ENCODE measurements around the gene RUBCNL.

Gene RUBCNL

DNA sequence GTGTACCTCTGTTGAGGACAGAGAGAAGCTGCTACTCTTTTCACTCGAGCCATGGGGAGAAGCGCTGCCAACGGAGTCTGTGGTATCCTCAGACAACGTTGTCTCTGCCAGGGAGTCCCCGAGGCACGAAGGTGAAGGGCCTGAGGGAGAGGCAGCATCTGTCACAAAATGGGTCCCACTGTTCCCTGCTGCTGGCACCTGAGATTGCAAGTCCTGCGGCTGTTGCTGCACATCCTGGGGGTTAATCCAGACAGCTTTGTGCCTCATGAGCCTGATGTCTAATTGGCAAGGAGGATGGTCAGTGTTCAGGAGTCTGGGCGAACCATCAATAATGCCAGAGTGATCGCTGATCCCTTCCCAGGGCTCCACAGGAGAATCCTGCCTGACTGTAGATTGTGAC lies 15.0 kb downstream of the RUBCNL start:
- peaks cover 38% of the 10 kb centered on the region for H3K4me1 ChIP-seq (ENCODE audit: control insufficient read depth, insufficient read depth, low read length)
- no peaks in the 10 kb centered on the region for H3K9me3 ChIP-seq (replicated peaks; ENCODE audit: low read length)
- no peaks in the 10 kb centered on the region for H3K27me3 ChIP-seq (ENCODE audit: control insufficient read depth, insufficient read depth, low read length)
- no peak overlapping the region for H3K4me2 ChIP-seq (ENCODE audit: low read length)
- H3K36me3 ChIP-seq (ENCODE audit: insufficient read depth, low read length): no peaks in the 10 kb centered on the region
- H3K4me3 ChIP-seq (ENCODE audit: low read length): no peak overlapping the region
- H3K9ac ChIP-seq (ENCODE audit: low read depth, low read length): no peak overlapping the region

GRCh38 chr13:46369506-46370277 lies 17.4 kb downstream of the RUBCNL start:
- Histone ChIP-seq H3K4me1 (ENCODE audit: control insufficient read depth, insufficient read depth, low read length) (peaks cover 41% of the 10 kb centered on the region), H3K36me3 (ENCODE audit: insufficient read depth, low read length) (no peaks in the 10 kb centered on the region), H3K9ac (ENCODE audit: low read depth, low read length) (peak overlapping the region; percentile 52), H3K27me3 (ENCODE audit: control insufficient read depth, insufficient read depth, low read length) (no peaks in the 10 kb centered on the region), H3K4me2 (ENCODE audit: low read length) (peak overlapping the region; percentile 70), H3K9me3 (replicated peaks; ENCODE audit: low read length) (no peaks in the 10 kb centered on the region), H3K4me3 (ENCODE audit: low read length) (peak overlapping the region; percentile 26)

DNA sequence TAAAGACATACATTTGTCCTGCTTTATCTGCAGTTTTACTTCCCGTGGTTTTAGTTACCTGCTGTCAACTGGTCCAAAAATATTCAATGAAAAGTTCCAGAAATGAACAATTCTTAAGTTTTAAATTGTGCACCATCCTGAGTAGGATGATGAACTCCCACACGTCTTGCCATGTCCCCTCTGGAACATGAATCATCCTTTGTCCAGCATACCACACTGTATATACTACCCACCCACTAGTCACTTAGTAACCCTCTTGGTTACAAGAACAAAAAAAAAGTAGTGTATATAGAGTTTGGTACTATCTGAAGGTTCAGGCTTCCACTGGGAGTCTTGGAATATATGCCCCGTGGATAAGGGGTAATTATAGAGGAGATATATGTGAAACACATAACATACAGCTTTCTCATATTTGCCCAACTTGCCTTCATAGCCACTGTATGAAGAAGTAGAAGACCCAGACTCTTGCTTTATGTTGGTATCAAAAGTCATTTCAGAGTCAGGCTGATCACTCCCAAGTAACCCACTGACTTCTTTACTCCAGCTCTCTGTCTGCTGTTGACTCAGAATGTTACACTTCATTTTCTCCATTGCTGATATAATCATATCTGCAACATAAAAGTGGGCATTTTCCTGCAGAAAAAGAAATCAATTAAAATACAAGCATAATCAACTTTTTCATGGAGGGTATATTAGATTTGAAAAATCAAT lies 19.3 kb downstream of the RUBCNL start:
- Histone ChIP-seq H3K4me1 (ENCODE audit: control insufficient read depth, insufficient read depth, low read length) (peaks cover 39% of the 10 kb centered on the region), H3K9me3 (replicated peaks; ENCODE audit: low read length) (no peaks in the 10 kb centered on the region), H3K27me3 (ENCODE audit: control insufficient read depth, insufficient read depth, low read length) (no peaks in the 10 kb centered on the region), H3K4me3 (ENCODE audit: low read length) (peak overlapping the region; percentile 26), H3K9ac (ENCODE audit: low read depth, low read length) (peak overlapping the region; percentile 26), H3K36me3 (ENCODE audit: insufficient read depth, low read length) (no peaks in the 10 kb centered on the region), H3K4me2 (ENCODE audit: low read length) (peak overlapping the region; percentile 43)

DNA sequence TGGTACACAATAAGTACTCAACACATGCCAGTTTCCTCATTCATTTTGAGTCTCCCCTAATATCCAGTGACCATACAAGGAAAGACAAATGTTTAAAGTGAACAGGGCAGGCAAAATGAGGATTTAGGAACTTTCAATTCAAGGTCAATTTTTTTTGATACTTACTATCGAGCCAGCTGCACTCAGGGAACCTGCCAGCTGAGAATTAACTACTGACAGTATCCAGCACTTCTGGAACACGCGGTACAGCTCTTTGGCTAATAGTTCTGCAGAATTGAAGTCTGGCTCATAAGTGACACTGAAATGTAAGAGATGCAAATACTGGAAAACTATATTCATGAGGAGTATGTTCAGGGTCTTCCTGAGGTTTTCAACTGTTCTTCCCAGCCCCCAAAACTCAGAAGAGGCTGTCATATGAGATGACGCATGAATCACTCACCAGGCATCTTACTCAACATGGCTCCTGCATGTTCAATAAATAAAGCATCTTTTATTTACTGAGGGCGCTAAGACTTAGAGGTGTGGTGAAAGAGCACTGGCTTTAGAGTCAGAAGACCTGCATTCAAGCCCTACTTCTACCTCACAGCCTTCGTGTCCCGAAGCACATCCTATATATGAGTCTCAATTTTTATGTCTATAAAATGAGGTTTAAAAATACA lies 25.6 kb downstream of the RUBCNL start:
- Histone ChIP-seq H3K27me3 (ENCODE audit: control insufficient read depth, insufficient read depth, low read length) (no peaks in the 10 kb centered on the region), H3K9ac (ENCODE audit: low read depth, low read length) (no peak overlapping the region), H3K4me3 (ENCODE audit: low read length) (no peak overlapping the region), H3K9me3 (replicated peaks; ENCODE audit: low read length) (no peaks in the 10 kb centered on the region), H3K36me3 (ENCODE audit: insufficient read depth, low read length) (no peaks in the 10 kb centered on the region), H3K4me2 (ENCODE audit: low read length) (no peak overlapping the region), H3K4me1 (ENCODE audit: control insufficient read depth, insufficient read depth, low read length) (peaks cover 21% of the 10 kb centered on the region)

DNA sequence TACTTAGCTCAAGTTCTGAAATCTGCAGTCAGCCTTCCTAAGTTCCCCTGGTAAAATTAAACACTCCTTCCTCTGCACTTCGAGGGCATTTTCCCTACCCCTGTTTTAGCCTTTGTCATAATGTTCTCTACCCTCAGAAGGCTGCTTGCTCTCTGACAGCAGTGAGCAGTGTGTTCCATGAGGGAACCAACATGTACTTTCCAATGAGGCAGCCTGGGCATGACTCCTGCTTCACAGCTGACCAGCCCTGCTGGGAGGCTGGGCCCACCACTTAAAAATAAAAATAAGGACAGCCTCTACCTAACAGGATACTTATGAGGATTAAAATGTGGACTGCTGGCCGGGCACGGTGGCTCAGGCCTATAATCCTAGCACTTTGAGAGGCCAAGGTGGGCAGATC lies 26.4 kb downstream of the RUBCNL start:
- Histone ChIP-seq H3K4me1 (ENCODE audit: control insufficient read depth, insufficient read depth, low read length) (peaks cover 27% of the 10 kb centered on the region), H3K4me3 (ENCODE audit: low read length) (no peak overlapping the region), H3K27me3 (ENCODE audit: control insufficient read depth, insufficient read depth, low read length) (no peaks in the 10 kb centered on the region), H3K9ac (ENCODE audit: low read depth, low read length) (no peak overlapping the region), H3K4me2 (ENCODE audit: low read length) (no peak overlapping the region), H3K36me3 (ENCODE audit: insufficient read depth, low read length) (no peaks in the 10 kb centered on the region), H3K9me3 (replicated peaks; ENCODE audit: low read length) (no peaks in the 10 kb centered on the region)

- H3K4me3 ChIP-seq (ENCODE audit: low read length): no peak overlapping the region
- H3K27me3 ChIP-seq (ENCODE audit: control insufficient read depth, insufficient read depth, low read length): no peaks in the 10 kb centered on the region
- H3K4me1 ChIP-seq (ENCODE audit: control insufficient read depth, insufficient read depth, low read length): peaks cover 34% of the 10 kb centered on the region
- H3K36me3 ChIP-seq (ENCODE audit: insufficient read depth, low read length): no peaks in the 10 kb centered on the region
- H3K9me3 ChIP-seq (replicated peaks; ENCODE audit: low read length): no peaks in the 10 kb centered on the region
- no peak overlapping the region for H3K9ac ChIP-seq (ENCODE audit: low read depth, low read length)
- H3K4me2 ChIP-seq (ENCODE audit: low read length): no peak overlapping the region
Observed at GRCh38 chr13:46359714-46360113, 27.3 kb downstream of the RUBCNL start.

DNA sequence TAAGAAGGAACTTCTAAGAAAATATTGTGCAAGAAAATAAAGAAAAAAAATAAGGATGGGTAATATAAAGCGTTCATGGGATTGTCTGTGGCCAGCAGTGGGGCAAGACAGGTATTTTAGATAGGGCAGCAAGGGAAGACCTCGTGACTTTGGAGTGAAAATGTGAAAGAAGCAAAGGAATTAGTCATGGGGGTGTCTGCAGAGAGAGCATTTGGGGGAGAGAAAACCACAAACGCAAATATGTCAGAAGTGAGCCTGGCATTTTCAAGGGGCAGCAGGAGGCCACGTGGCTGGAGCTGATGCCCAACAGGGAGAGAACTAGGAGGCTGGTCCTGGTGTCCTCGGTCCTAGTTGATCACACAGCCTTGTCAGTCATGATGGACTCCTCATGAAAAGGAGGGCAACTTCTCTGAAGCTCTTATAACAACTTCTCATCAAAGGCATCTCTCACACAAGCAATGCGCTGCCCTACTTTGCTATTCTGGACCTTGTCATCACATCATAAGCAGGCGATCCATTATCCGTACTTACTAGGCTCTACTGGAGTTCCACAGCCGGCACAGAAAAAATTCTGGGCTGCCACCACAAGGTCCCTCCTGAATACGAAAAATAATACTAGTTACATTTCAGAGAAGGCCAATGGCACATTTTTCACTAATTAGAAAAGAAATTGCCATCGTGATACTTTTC lies 31.0 kb downstream of the RUBCNL start:
- no peak overlapping the region for H3K9ac ChIP-seq (ENCODE audit: low read depth, low read length)
- no peaks in the 10 kb centered on the region for H3K27me3 ChIP-seq (ENCODE audit: control insufficient read depth, insufficient read depth, low read length)
- H3K4me3 ChIP-seq (ENCODE audit: low read length): no peak overlapping the region
- no peaks in the 10 kb centered on the region for H3K9me3 ChIP-seq (replicated peaks; ENCODE audit: low read length)
- peaks cover 32% of the 10 kb centered on the region for H3K4me1 ChIP-seq (ENCODE audit: control insufficient read depth, insufficient read depth, low read length)
- no peaks in the 10 kb centered on the region for H3K36me3 ChIP-seq (ENCODE audit: insufficient read depth, low read length)
- H3K4me2 ChIP-seq (ENCODE audit: low read length): no peak overlapping the region

DNA sequence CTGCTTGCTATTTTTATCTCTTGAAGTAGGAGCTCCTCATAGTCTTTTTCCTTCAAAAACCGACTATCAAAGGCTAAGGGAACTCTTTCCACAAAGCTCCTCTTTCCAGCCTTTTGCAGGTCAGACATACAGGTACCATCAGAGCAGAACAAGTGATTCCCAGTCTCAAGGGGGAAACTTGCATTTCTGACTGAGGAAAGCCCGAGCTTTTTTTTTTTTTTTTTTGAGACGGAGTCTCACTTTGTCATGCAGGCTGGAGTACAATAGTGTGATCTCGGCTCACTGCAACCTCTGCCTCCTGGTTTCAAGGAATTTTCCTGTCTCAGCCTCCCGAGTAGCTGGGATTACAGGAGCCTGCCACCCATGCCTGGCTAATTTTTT lies 32.0 kb downstream of the RUBCNL start:
- Histone ChIP-seq H3K36me3 (ENCODE audit: insufficient read depth, low read length) (no peaks in the 10 kb centered on the region), H3K27me3 (ENCODE audit: control insufficient read depth, insufficient read depth, low read length) (no peaks in the 10 kb centered on the region), H3K9me3 (replicated peaks; ENCODE audit: low read length) (no peaks in the 10 kb centered on the region)

DNA sequence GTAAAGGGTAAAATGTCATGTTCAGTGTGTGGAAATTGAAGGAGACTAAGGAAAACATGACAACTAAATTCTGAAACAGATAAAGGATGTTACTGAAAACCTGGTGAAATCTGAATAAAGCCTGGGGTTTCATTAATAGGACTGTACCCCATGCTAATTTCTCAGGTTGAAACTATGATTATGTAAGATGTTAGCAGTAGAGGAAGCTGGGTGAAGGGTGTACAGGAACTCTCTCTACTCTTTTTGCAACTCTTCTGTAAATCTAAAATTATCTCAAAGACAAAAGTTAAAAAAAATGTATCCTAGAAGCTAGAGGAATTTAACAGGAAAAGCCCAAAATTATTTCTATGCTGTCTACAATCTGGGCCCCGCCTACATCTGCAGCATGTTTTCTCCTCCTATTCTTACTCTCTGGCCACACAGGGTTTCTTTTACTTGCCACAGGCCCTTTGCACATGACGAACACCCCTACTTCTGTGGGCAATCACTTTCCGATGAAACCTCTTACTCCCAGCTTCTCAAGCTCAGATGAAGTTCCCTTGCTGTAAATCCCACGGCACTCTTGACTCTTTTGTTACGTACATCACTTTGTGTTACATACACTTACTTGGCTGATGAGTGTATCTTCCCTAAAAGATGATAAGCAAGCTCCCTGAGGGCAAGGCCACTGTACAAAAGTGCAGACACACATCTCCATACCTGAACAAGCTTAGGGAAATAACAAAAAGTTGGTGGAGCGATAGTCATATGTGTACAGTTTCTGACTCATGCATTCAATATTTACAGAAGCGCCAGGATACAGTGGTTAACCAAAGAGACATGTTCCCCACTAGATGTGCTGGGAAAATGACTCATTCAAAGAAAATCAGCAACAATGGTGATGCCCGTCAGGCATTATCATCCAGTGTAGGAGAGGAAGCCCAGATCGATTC lies 32.6 kb downstream of the RUBCNL start:
- no peaks in the 10 kb centered on the region for H3K27me3 ChIP-seq (ENCODE audit: control insufficient read depth, insufficient read depth, low read length)
- H3K4me2 ChIP-seq (ENCODE audit: low read length): peak overlapping the region; percentile 73
- peak overlapping the region; percentile 46 for H3K4me3 ChIP-seq (ENCODE audit: low read length)
- H3K9me3 ChIP-seq (replicated peaks; ENCODE audit: low read length): no peaks in the 10 kb centered on the region
- H3K36me3 ChIP-seq (ENCODE audit: insufficient read depth, low read length): no peaks in the 10 kb centered on the region
- peaks cover 22% of the 10 kb centered on the region for H3K4me1 ChIP-seq (ENCODE audit: control insufficient read depth, insufficient read depth, low read length)
- peak overlapping the region; percentile 68 for H3K9ac ChIP-seq (ENCODE audit: low read depth, low read length)

More for the DNA sequence above, 32.0 kb downstream of the RUBCNL start:
- peak overlapping the region; percentile 73 for H3K4me2 ChIP-seq (ENCODE audit: low read length)
- H3K9ac ChIP-seq (ENCODE audit: low read depth, low read length): peak overlapping the region; percentile 68
- H3K4me1 ChIP-seq (ENCODE audit: control insufficient read depth, insufficient read depth, low read length): peaks cover 27% of the 10 kb centered on the region
- H3K4me3 ChIP-seq (ENCODE audit: low read length): peak overlapping the region; percentile 46

DNA sequence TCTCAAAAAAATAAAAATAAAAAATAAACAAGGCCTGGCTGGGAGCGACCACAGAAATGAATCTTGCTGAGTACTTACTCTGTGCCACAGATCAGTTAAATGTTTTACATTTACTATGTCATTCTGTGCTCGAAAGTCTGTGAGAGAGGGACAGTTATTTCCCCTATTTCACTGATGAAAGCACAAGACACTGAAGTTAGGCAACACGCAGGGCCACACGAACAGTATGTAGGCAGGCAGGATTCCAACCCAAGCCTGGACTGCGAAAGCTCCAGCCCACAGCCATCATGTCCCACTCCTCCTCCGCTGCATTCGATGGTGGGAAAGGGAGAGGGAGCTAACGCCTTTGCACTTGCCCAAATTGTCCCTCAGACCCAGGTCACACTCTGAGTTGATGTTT lies 34.2 kb downstream of the RUBCNL start:
- Histone ChIP-seq H3K36me3 (ENCODE audit: insufficient read depth, low read length) (no peaks in the 10 kb centered on the region), H3K27me3 (ENCODE audit: control insufficient read depth, insufficient read depth, low read length) (no peaks in the 10 kb centered on the region), H3K9ac (ENCODE audit: low read depth, low read length) (no peak overlapping the region), H3K9me3 (replicated peaks; ENCODE audit: low read length) (no peaks in the 10 kb centered on the region), H3K4me1 (ENCODE audit: control insufficient read depth, insufficient read depth, low read length) (peaks cover 18% of the 10 kb centered on the region), H3K4me2 (ENCODE audit: low read length) (no peak overlapping the region), H3K4me3 (ENCODE audit: low read length) (no peak overlapping the region)

All from skeletal muscle satellite cell (primary cell).